ENCODE results near the gene TRPC6. TPM values are rescaled to one million over a fixed set of nuclear protein-coding genes. Genes with fewer than 3 reads are reported as not detected.
"Not testable (repeated sequence)": the region's sequence is repeated elsewhere in the genome, so short reads cannot be mapped to it uniquely, and the experiment has no call there.

The TRPC6 gene
- total RNA-seq, 1 experiment from 2014 or later: 0.11 TPM

- peak; percentile 63 for DNase-seq (ENCODE audit: low read depth)
These were observed 130.1 kb downstream of the TRPC6 start for GRCh38 chr11:101453682-101454081.

- DNase-seq (ENCODE audit: low read depth): no peak
These were observed 134.8 kb downstream of the TRPC6 start for GRCh38 chr11:101448881-101449442.

GRCh38 chr11:101446726-101447125, 137.1 kb downstream of the TRPC6 start:
- no peak for DNase-seq (ENCODE audit: low read depth)

- peak; percentile 49 for DNase-seq (ENCODE audit: low read depth)
These were observed 137.6 kb downstream of the TRPC6 start for GRCh38 chr11:101446238-101446637.

GRCh38 chr11:101445761-101446160, 138.0 kb downstream of the TRPC6 start:
- DNase-seq (ENCODE audit: low read depth): no peak

GRCh38 chr11:101444851-101445250, 139.0 kb downstream of the TRPC6 start:
- no peak for DNase-seq (ENCODE audit: low read depth)

GRCh38 chr11:101444164-101444563, 139.6 kb downstream of the TRPC6 start:
- DNase-seq (ENCODE audit: low read depth): peak; percentile 23

- no peak for DNase-seq (ENCODE audit: low read depth)
These were observed 140.8 kb downstream of the TRPC6 start for GRCh38 chr11:101442936-101443521.

- peak; percentile 57 for DNase-seq (ENCODE audit: low read depth)
These were observed 141.6 kb downstream of the TRPC6 start for GRCh38 chr11:101442171-101442570.

- DNase-seq (ENCODE audit: low read depth): peak; percentile 35
These were observed 142.1 kb downstream of the TRPC6 start for GRCh38 chr11:101441747-101442146.

GRCh38 chr11:101439488-101439887, 144.3 kb downstream of the TRPC6 start:
- DNase-seq (ENCODE audit: low read depth): no peak

- DNase-seq (ENCODE audit: low read depth): not testable (repeated sequence)
These were observed 145.1 kb downstream of the TRPC6 start for GRCh38 chr11:101438708-101439107.

- no peak for DNase-seq (ENCODE audit: low read depth)
These were observed 145.7 kb downstream of the TRPC6 start for GRCh38 chr11:101438126-101438525.

GRCh38 chr11:101436511-101437142, 147.2 kb downstream of the TRPC6 start:
- DNase-seq (ENCODE audit: low read depth): peak; percentile 27

- no peak for DNase-seq (ENCODE audit: low read depth)
These were observed 148.3 kb downstream of the TRPC6 start for GRCh38 chr11:101435408-101435973.

- DNase-seq (ENCODE audit: low read depth): no peak
These were observed 149.7 kb downstream of the TRPC6 start for GRCh38 chr11:101434026-101434643.

- DNase-seq (ENCODE audit: low read depth): no peak
These were observed 150.7 kb downstream of the TRPC6 start for GRCh38 chr11:101433151-101433550.

- DNase-seq (ENCODE audit: low read depth): no peak
These were observed 153.9 kb downstream of the TRPC6 start for GRCh38 chr11:101429703-101430540.

- DNase-seq (ENCODE audit: low read depth): peak; percentile 28
These were observed 154.9 kb downstream of the TRPC6 start for GRCh38 chr11:101428918-101429317.

- peak; percentile 11 for DNase-seq (ENCODE audit: low read depth)
These were observed 176.5 kb downstream of the TRPC6 start for GRCh38 chr11:101407324-101407723.

Data from HT1080 (cell line).